Thyroid gland (tissue), 4 donors: Measurements from ENCODE around the gene RBCK1. TPM values are rescaled to one million over a fixed set of nuclear protein-coding genes. Genes with fewer than 3 reads are reported as not detected.

Experiments
- DNase-seq, 2 donors: peaks; one replicate each; pipeline ENCODE4 v3.0.0-alpha.2; 2019
- H3K27ac ChIP-seq, 3 donors: fragments of 200-600 bp; sonication (generic); 1 replicate in 2 of 3; 2 replicates in 1 of 3; pipeline ENCODE4 v1.5.1; 2016 to 2019; ENCODE audit warnings: mild to moderate bottlenecking in 1 of 3, moderate library complexity in 1 of 3
- H3K27me3 ChIP-seq: fragments of 200-600 bp; sonication (generic); one replicate; pipeline ENCODE4 v1.5.1; 2019
- H3K36me3 ChIP-seq, 2 donors: fragments of 200-600 bp; sonication (generic); one replicate each; pipeline ENCODE4 v1.5.1; 2016 to 2019
- H3K4me1 ChIP-seq, 2 donors: fragments of 200-600 bp; sonication (generic); one replicate each; pipeline ENCODE4 v1.5.1; 2017 to 2019
- H3K4me3 ChIP-seq, 3 donors: fragments of 200-600 bp; sonication (generic); replicated peaks in 1 of 3; 1 replicate in 2 of 3; 2 replicates in 1 of 3; pipeline ENCODE4 v1.5.1; 2016; ENCODE audit warnings: mild to moderate bottlenecking in 1 of 3
- H3K9me3 ChIP-seq: fragments of 200-600 bp; sonication (generic); one replicate; pipeline ENCODE4 v1.5.1; 2017
- CTCF ChIP-seq, 6 experiments: fragments of 200-600 bp in 3 of 6; fragments of 450-650 bp in 3 of 6; sonication (generic) in 3 of 6; IDR thresholded peaks; one replicate each; pipeline ENCODE4 v1.5.1; 2016 to 2019; ENCODE audit warnings: antibody characterized with exemption in 6 of 6, mild to moderate bottlenecking in 2 of 6, inconsistent platforms in 1 of 6, moderate library complexity in 1 of 6
- POLR2A ChIP-seq, 2 donors: fragments of 450-650 bp; IDR thresholded peaks; one replicate each; pipeline ENCODE4 v1.6.1; 2017; ENCODE audit warnings: antibody characterized with exemption in 2 of 2, mild to moderate bottlenecking in 2 of 2, moderate library complexity in 1 of 2
- WGBS, 2 donors: methylation state at CpG; one replicate each; pipeline ENCODE4 v1.1.5; 2017; 5-methylcytosine and 5-hydroxymethylcytosine counted together
- intact Hi-C: fragments of 100-400 bp; cut with DNase I; formaldehyde crosslinking; loops from one replicate; pipeline ENCODE4 v1.15.1; 2023
- total RNA-seq, 4 donors: library from RNA; depleted of rRNA; stranded (reverse); fragments of >200 nt; gene quantifications; one replicate each; pipeline ENCODE4 v1.2.3, GENCODE V29; 2016

RBCK1 gene
- total RNA-seq, 4 donors from 2014 or later: 49.2 to 90.2 (median 71.0) TPM

GRCh38 chr20:454951-455350 is 46.9 kb downstream of the RBCK1 start:
- DNase-seq: no peak
- Histone ChIP-seq H3K9me3 (no peaks in the 10 kb centered on the region), H3K4me3 (no peak overlapping the region), H3K36me3 (no peaks in the 10 kb centered on the region), H3K4me1 (peaks cover 3 to 5% of the 10 kb centered on the region in 2 donors), H3K27ac (no peak overlapping the region), H3K27me3 (no peaks in the 10 kb centered on the region)
- WGBS, 2 donors: 80 to 88% methylated on average over 3 of the region's 3 CpGs
- TF ChIP-seq POLR2A (IDR thresholded peaks at IDR 0.05): no peak
- TF ChIP-seq CTCF (IDR thresholded peaks at IDR 0.05): no peak
- intact Hi-C loops: no loop called here

- Histone ChIP-seq H3K27ac (no peak overlapping the region), H3K4me1 (peaks cover 20 to 23% of the 10 kb centered on the region in 2 donors), H3K27me3 (no peaks in the 10 kb centered on the region), H3K36me3 (no peaks in the 10 kb centered on the region), H3K9me3 (no peaks in the 10 kb centered on the region), H3K4me3 (no peak overlapping the region)
- TF ChIP-seq CTCF (IDR thresholded peaks at IDR 0.05) (no peak), POLR2A (IDR thresholded peaks at IDR 0.05) (no peak)
- no peak for DNase-seq
- intact Hi-C loops: no loop called here
- WGBS, 2 donors: 69 to 70% methylated on average over 6 of the region's 6 CpGs
These were observed 50.7 kb downstream of the RBCK1 start for GRCh38 chr20:458776-459175.

GRCh38 chr20:460180-460579 is 52.1 kb downstream of the RBCK1 start:
- no peak for TF ChIP-seq POLR2A (IDR thresholded peaks at IDR 0.05)
- TF ChIP-seq CTCF (IDR thresholded peaks at IDR 0.05): no peak
- intact Hi-C loops: loop anchor here (10.0 kb wide), 2 partner anchors 55 to 185 kb away; partner anchors contain the start of gene RBCK1
- Histone ChIP-seq H3K4me3 (no peak overlapping the region), H3K4me1 (peaks cover 20 to 23% of the 10 kb centered on the region in 2 donors), H3K27ac (peak overlapping the region in 1 of 3 donors; percentile 40), H3K27me3 (no peaks in the 10 kb centered on the region), H3K9me3 (no peaks in the 10 kb centered on the region), H3K36me3 (no peaks in the 10 kb centered on the region)
- no peak for DNase-seq
- 24 to 34% methylated on average over 3 of the region's 3 CpGs for WGBS, 2 donors

GRCh38 chr20:460707-461106 is 52.6 kb downstream of the RBCK1 start:
- H3K4me1 ChIP-seq: peaks cover 20 to 23% of the 10 kb centered on the region in 2 donors

More at GRCh38 chr20:460707-461106, 52.6 kb downstream of the RBCK1 start:
- TF ChIP-seq POLR2A (IDR thresholded peaks at IDR 0.05): no peak
- TF ChIP-seq CTCF (IDR thresholded peaks at IDR 0.05): no peak
- H3K27ac ChIP-seq: peak overlapping the region in 1 of 3 donors; percentile 40
- H3K9me3 ChIP-seq: no peaks in the 10 kb centered on the region
- no peaks in the 10 kb centered on the region for H3K27me3 ChIP-seq
- 63 to 72% methylated on average over 2 of the region's 2 CpGs for WGBS, 2 donors
- no peak overlapping the region for H3K4me3 ChIP-seq
- intact Hi-C loops: loop anchor here (10.0 kb wide), 2 partner anchors 56 to 184 kb away; partner anchors contain the start of gene RBCK1
- H3K36me3 ChIP-seq: no peaks in the 10 kb centered on the region
- peak; percentile 23 to 25 for DNase-seq
